SK-N-SH treated with all-trans-retinoic acid at 6 μM for 48 hours (cell line): ENCODE measurements around the gene MYH6.

Experiments used
- ATAC-seq: fragments of 200-7000 bp; cut with Tn5 transposase; 3 replicates; pipeline ENCODE4 v1.9.1; 2020; ENCODE audit warnings: mild to moderate bottlenecking, moderate library complexity
- ARNTL ChIP-seq: fragments of 450-650 bp; formaldehyde crosslinking; IDR thresholded peaks from 2 replicates; pipeline ENCODE4 v1.5.0; 2020; ENCODE audit warnings: low read depth, mild to moderate bottlenecking, moderate library complexity, borderline replicate concordance
- BACH2 ChIP-seq: fragments of 250-450 bp; sonication (Bioruptor Pico); IDR thresholded peaks from 2 replicates; pipeline ENCODE4 v1.9.0; 2021; ENCODE audit warnings: mild to moderate bottlenecking, borderline replicate concordance
- CSDC2 ChIP-seq: fragments of 250-450 bp; sonication (Bioruptor Pico); IDR thresholded peaks from 2 replicates; pipeline ENCODE4 v1.5.0; 2020; ENCODE audit warnings: mild to moderate bottlenecking, moderate library complexity
- OSR1 ChIP-seq: fragments of 250-450 bp; sonication (Bioruptor Pico); IDR thresholded peaks from 2 replicates; pipeline ENCODE4 v1.8.0; 2022; ENCODE audit warnings: moderate library complexity, mild to moderate bottlenecking, inconsistent platforms
- PPARA ChIP-seq: fragments of 250-450 bp; sonication (Bioruptor Pico); IDR thresholded peaks from 2 replicates; pipeline ENCODE4 v1.5.0; 2020; ENCODE audit warnings: mild to moderate bottlenecking, borderline replicate concordance
- RARB ChIP-seq: fragments of 250-450 bp; sonication (Bioruptor Pico); IDR thresholded peaks from 2 replicates; pipeline ENCODE4 v1.8.0; 2021; ENCODE audit warnings: mild to moderate bottlenecking, moderate library complexity
- TCF4 ChIP-seq: fragments of 250-450 bp; sonication (Bioruptor Pico); IDR thresholded peaks from 2 replicates; pipeline ENCODE4 v1.8.0; 2021; ENCODE audit warnings: mild to moderate bottlenecking, moderate library complexity, borderline replicate concordance
- TOX ChIP-seq: fragments of 250-450 bp; sonication (Bioruptor Pico); IDR thresholded peaks from 2 replicates; pipeline ENCODE4 v1.8.0; 2021; ENCODE audit warnings: mild to moderate bottlenecking, moderate library complexity, borderline replicate concordance
- TSHZ2 ChIP-seq: fragments of 250-450 bp; sonication (Bioruptor Pico); IDR thresholded peaks from 2 replicates; pipeline ENCODE4 v1.5.0; 2020; ENCODE audit warnings: mild to moderate bottlenecking, moderate library complexity
- ZC3H10 ChIP-seq: fragments of 250-450 bp; sonication (Bioruptor Pico); IDR thresholded peaks from 2 replicates; pipeline ENCODE4 v1.5.1; 2021; ENCODE audit warnings: mild to moderate bottlenecking, moderate library complexity
- ZFP30 ChIP-seq: fragments of 450-650 bp; formaldehyde crosslinking; IDR thresholded peaks from 2 replicates; pipeline ENCODE4 v1.5.0; 2022; ENCODE audit warnings: mild to moderate bottlenecking, moderate library complexity
- ZNF565 ChIP-seq: fragments of 450-650 bp; formaldehyde crosslinking; conservative IDR thresholded peaks from 2 replicates; pipeline ENCODE4 v1.5.0; 2020; ENCODE audit warnings: low read depth, mild to moderate bottlenecking, moderate library complexity
- ZNF8 ChIP-seq: fragments of 450-650 bp; formaldehyde crosslinking; IDR thresholded peaks from 2 replicates; pipeline ENCODE4 v1.5.0; 2020; ENCODE audit warnings: mild to moderate bottlenecking, moderate library complexity
- TF ChIP-seq, protein P1 (sequence below): fragments of 250-450 bp; sonication (Bioruptor Pico); IDR thresholded peaks from 2 replicates; pipeline ENCODE4 v1.5.1; 2021; ENCODE audit warnings: mild to moderate bottlenecking, moderate library complexity
- TF ChIP-seq, protein P2 (sequence below): fragments of 250-450 bp; sonication (Bioruptor Pico); IDR thresholded peaks from 2 replicates; pipeline ENCODE4 v1.8.0; 2021; ENCODE audit warnings: low read depth, mild to moderate bottlenecking, moderate library complexity, borderline replicate concordance
- TF ChIP-seq, protein P3 (sequence below): fragments of 250-450 bp; sonication (Bioruptor Pico); IDR thresholded peaks from 2 replicates; pipeline ENCODE4 v1.8.0; 2020; ENCODE audit warnings: mild to moderate bottlenecking, moderate library complexity, borderline replicate concordance

The MYH6 gene

GRCh38 chr14:23435543-23436326, 27.7 kb upstream of the MYH6 start, which contains the start of gene MYH7:
MYH7 (minus strand) TSS chr14:23435660; CDS start chr14:23433732, 1,928 bp downstream.
- no peak for TF ChIP-seq ARNTL (CRISPR knock-in tag)
- no peak for TF ChIP-seq RARB
- TF ChIP-seq ZNF8 (CRISPR knock-in tag), result no peak
- no peak for TF ChIP-seq ZC3H10
- no peak for TF ChIP-seq CSDC2 (CRISPR knock-in tag)
- no peak for TF ChIP-seq TCF4 (CRISPR knock-in tag)
- TF ChIP-seq, protein P1, sequence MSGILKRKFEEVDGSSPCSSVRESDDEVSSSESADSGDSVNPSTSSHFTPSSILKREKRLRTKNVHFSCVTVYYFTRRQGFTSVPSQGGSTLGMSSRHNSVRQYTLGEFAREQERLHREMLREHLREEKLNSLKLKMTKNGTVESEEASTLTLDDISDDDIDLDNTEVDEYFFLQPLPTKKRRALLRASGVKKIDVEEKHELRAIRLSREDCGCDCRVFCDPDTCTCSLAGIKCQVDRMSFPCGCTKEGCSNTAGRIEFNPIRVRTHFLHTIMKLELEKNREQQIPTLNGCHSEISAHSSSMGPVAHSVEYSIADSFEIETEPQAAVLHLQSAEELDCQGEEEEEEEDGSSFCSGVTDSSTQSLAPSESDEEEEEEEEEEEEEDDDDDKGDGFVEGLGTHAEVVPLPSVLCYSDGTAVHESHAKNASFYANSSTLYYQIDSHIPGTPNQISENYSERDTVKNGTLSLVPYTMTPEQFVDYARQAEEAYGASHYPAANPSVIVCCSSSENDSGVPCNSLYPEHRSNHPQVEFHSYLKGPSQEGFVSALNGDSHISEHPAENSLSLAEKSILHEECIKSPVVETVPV (CRISPR knock-in tag), result no peak
- no peak for TF ChIP-seq TOX
- TF ChIP-seq, protein P2, sequence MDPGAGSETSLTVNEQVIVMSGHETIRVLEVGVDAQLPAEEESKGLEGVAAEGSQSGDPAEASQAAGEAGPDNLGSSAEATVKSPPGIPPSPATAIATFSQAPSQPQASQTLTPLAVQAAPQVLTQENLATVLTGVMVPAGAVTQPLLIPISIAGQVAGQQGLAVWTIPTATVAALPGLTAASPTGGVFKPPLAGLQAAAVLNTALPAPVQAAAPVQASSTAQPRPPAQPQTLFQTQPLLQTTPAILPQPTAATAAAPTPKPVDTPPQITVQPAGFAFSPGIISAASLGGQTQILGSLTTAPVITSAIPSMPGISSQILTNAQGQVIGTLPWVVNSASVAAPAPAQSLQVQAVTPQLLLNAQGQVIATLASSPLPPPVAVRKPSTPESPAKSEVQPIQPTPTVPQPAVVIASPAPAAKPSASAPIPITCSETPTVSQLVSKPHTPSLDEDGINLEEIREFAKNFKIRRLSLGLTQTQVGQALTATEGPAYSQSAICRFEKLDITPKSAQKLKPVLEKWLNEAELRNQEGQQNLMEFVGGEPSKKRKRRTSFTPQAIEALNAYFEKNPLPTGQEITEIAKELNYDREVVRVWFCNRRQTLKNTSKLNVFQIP (CRISPR knock-in tag), result no peak
- no peak for TF ChIP-seq OSR1 (CRISPR knock-in tag)
- no peak for TF ChIP-seq ZFP30 (CRISPR knock-in tag)
- TF ChIP-seq, protein P3, sequence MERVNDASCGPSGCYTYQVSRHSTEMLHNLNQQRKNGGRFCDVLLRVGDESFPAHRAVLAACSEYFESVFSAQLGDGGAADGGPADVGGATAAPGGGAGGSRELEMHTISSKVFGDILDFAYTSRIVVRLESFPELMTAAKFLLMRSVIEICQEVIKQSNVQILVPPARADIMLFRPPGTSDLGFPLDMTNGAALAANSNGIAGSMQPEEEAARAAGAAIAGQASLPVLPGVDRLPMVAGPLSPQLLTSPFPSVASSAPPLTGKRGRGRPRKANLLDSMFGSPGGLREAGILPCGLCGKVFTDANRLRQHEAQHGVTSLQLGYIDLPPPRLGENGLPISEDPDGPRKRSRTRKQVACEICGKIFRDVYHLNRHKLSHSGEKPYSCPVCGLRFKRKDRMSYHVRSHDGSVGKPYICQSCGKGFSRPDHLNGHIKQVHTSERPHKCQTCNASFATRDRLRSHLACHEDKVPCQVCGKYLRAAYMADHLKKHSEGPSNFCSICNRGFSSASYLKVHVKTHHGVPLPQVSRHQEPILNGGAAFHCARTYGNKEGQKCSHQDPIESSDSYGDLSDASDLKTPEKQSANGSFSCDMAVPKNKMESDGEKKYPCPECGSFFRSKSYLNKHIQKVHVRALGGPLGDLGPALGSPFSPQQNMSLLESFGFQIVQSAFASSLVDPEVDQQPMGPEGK (CRISPR knock-in tag), result no peak
- no peak for TF ChIP-seq ZNF565
- no peak for TF ChIP-seq TSHZ2
- no peak for TF ChIP-seq BACH2
- ATAC-seq, result no peak

DNA sequence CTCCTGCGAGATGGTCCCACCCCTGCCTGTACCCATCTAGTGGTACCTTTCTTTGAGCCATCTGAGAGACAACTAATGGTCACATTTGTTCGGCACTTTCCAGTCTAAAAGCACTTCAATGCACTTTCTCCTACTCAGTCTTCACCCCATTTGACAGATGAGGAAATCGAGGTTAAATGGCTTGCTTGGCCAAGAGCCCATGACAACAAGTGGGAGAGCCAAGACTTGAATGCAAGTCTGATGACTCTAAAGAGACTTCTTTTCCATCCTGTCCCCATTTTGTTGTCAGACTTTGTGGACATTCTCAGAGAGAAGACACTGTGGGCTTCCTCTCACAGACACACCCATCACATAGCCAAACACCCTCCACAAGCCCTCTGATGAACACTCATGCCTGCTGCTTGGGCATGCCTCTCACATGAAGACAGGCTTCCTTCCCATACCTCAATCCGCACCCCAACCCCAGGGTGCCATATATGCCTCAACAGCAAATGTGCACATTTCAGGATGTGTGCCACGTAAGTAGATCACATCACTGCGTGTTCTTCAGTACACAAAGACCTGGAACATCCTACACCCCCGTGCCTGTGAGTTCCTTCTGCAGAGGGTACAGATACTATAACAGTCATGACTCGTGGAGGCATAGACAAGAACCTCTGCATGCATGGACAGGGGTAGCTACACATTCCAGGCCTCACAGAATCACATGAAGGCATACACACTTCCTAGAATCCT, 26.6 kb upstream of the MYH6 start:
- TF ChIP-seq PPARA (CRISPR knock-in tag), result no peak
- TF ChIP-seq BACH2, result no peak
- TF ChIP-seq ARNTL (CRISPR knock-in tag), result no peak
- TF ChIP-seq, protein P1 (CRISPR knock-in tag), result no peak
- TF ChIP-seq, protein P2 (CRISPR knock-in tag), result no peak
- no peak for TF ChIP-seq ZFP30 (CRISPR knock-in tag)
- TF ChIP-seq, all 23 proteins: peak for 0
- no peak for ATAC-seq
